ENCODE results near the gene GID4.

GID4 gene

GRCh38 chr17:18045691-18046350, 6.6 kb downstream of the GID4 start:
- no peak for DNase-seq

- no peak for DNase-seq
These were observed 16.4 kb downstream of the GID4 start for GRCh38 chr17:18055597-18055996.

- no peak for DNase-seq
These were observed 17.0 kb downstream of the GID4 start for GRCh38 chr17:18056214-18056613.

- DNase-seq, result no peak
These were observed 20.1 kb downstream of the GID4 start for GRCh38 chr17:18059283-18059682.

GRCh38 chr17:18064053-18064452, 24.8 kb downstream of the GID4 start:
- no peak for DNase-seq

GRCh38 chr17:18065546-18065945, 26.3 kb downstream of the GID4 start:
- no peak for DNase-seq

- DNase-seq, result no peak
These were observed 27.7 kb downstream of the GID4 start for GRCh38 chr17:18066866-18067265.

GRCh38 chr17:18069101-18069500, 29.9 kb downstream of the GID4 start:
- DNase-seq, result no peak

- no peak for DNase-seq
These were observed 31.7 kb downstream of the GID4 start for GRCh38 chr17:18070861-18071340.

GRCh38 chr17:18071751-18072150, 32.5 kb downstream of the GID4 start:
- no peak for DNase-seq

- no peak for DNase-seq
These were observed 35.5 kb downstream of the GID4 start for GRCh38 chr17:18074566-18075272.

GRCh38 chr17:18076936-18077335, 37.7 kb downstream of the GID4 start:
- no peak for DNase-seq

- DNase-seq, result no peak
These were observed 40.3 kb downstream of the GID4 start for GRCh38 chr17:18079543-18079942.

- no peak for DNase-seq
These were observed 45.0 kb downstream of the GID4 start for GRCh38 chr17:18084256-18084655.

GRCh38 chr17:18087610-18088491, 48.6 kb downstream of the GID4 start, which contains the start of gene DRG2:
Gene DRG2, plus strand, starts transcription at chr17:18087948. Its CDS starts 76 bp downstream, at chr17:18088024.
- DNase-seq, result peak; percentile 89

GRCh38 chr17:18089613-18090012, 50.4 kb downstream of the GID4 start:
- no peak for DNase-seq

- no peak for DNase-seq
These were observed 54.6 kb downstream of the GID4 start for GRCh38 chr17:18093616-18094408.

GRCh38 chr17:18094409-18094807, 55.2 kb downstream of the GID4 start:
- no peak for DNase-seq

GRCh38 chr17:18099516-18099915, 60.3 kb downstream of the GID4 start:
- no peak for DNase-seq

GRCh38 chr17:18100616-18101015, 61.4 kb downstream of the GID4 start:
- DNase-seq, result no peak

- DNase-seq, result no peak
These were observed 62.6 kb downstream of the GID4 start for GRCh38 chr17:18101828-18102227.

- DNase-seq, result no peak
These were observed 63.4 kb downstream of the GID4 start for GRCh38 chr17:18102640-18103039.

GRCh38 chr17:18105027-18105426, 65.8 kb downstream of the GID4 start:
- no peak for DNase-seq

Measured in stimulated activated CD4-positive, alpha-beta T cell treated with anti-CD3 and anti-CD28 coated beads, Interleukin-4, amount 100 ng/mL, for 1 hour (primary cell).